Keratinocyte (primary cell): ENCODE data around the gene THRB.
A peak's percentile ranks its signal among the peaks of the same experiment; 100 is the strongest.

Source experiments
- CTCF ChIP-seq, 3 experiments: IDR thresholded peaks in 1 of 3; conservative IDR thresholded peaks in 1 of 3; optimal IDR thresholded peaks in 1 of 3; 2 replicates in 2 of 3; 3 replicates in 1 of 3; pipeline versions ENCODE3 to v1.5.1; 2011; ENCODE audit warnings: low read length in 3 of 3, mild to moderate bottlenecking in 3 of 3, moderate library complexity in 2 of 3, control low read depth in 1 of 3, inconsistent platforms in 1 of 3; ENCODE audit not compliant: insufficient read depth in 2 of 3; ENCODE audit errors: extremely low read depth in 1 of 3
- EZH2 ChIP-seq: IDR thresholded peaks from one replicate; pipeline ENCODE4 v1.6.1; 2012; ENCODE audit warnings: inconsistent platforms, mild to moderate bottlenecking, low read length, moderate library complexity

DNA sequence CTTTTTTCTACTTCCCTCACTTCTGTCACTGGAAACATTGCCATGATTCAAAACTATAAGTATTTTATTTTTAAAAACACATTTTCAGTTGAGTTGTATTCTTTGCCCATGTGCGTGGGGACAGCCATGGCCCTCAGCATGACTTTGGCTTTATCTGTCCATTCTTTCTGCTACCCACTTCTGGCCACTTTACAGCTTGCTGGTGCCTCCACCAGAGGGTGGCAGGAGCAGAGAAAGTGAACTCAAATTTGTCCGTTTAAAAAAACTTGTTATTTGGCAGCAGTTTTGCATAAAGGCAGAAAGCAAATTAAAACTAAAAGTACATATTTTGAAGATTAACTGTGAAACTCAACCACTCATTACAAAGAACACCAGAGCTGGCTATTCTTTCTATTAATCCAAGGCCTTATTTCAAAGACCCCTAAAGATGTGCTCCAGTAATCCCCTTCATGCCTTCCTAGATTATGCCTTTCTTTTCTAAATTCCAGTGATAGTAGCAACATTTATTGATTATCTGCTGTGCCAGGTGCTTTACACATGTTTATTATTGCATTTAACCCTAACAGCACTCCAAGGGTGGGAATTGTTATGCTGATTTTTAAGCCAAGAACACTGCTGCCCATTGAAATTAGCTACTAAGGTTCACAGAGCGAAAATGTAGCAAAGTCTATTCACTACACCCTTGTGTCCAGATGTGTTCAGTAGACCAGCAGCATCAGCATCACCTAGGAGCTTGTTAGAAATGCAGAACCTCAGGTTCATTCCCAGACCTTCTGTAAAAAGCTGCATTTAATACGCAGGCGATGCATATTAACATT, 134.8 kb downstream of the THRB start:
- TF ChIP-seq CTCF (optimal IDR thresholded peaks at IDR 0.05 in 1 of 3, IDR thresholded peaks at IDR 0.05 in 1 of 3, conservative IDR thresholded peaks at IDR 0.05 in 1 of 3; ENCODE audit: extremely low read depth in 1 of 3, insufficient read depth in 2 of 3, low read length in 3 of 3) (peak in 2 of 3 experiments; percentile 20 to 40), EZH2 (no peak)
